Hematopoietic multipotent progenitor cell treated with erythropoietin and hydrocortisone succinate and interleukin-3 and kit ligand, for 15 days (in vitro differentiated cells): ENCODE data around the gene SIL1.
"Not testable (repeated sequence)": the region's sequence is repeated elsewhere in the genome, so short reads cannot be mapped to it uniquely, and the experiment has no call there.

Experiments used
- DNase-seq: peaks from one replicate; pipeline ENCODE4 v3.0.0-alpha.2; 2015; ENCODE audit warnings: low spot score

The SIL1 gene

DNA sequence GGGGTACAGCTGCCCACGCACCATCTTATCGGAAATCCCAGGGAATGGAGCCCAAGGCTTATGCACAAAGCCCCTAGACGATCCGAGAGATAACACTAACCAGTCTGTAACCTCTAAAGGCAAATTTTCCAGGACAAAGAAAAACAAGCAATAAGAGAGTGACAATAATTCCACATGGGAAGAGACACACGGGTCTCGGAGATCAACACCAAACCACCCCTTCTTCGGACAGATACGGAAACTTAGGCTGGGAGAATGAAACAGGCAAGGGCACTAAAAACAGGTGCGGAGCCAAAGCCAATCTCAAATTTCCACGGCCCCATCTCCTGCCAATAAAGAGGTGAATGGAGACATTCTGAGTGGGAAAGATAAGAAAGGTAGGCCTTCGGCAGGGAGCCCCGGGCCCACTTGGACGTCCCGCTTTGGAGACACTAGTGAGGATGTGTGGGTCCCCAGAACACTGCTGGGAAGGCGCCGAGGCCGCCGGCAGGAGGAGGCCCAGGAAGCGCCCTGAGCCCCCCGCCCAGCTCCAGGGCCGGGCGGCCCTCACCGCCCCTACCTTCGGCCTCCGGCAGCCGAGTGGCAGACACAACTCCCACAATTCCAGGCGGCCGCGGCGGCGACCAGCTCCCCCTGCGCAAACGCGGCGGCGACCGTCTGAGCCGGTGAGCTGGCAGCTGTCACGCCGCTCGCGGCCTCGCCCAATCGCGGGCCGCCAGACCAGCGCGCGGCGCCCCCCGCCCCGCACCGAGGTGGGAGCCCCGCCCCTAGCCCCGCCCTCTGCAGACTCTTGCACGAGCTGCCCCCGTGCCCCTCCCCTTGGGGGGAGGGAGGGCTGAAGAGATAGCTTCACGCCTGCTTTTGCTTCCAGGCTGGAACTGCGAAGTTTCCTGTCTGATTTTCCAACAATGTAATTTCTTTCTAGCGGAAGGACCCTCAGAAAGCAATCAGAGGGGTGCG lies at the start of gene SIL1:
Gene SIL1 (minus strand): TSS at position 659 of the 960 bp plus-strand sequence. CDS start 70,525 bp downstream, outside the sequence.
- DNase-seq: peak; percentile 94

DNA sequence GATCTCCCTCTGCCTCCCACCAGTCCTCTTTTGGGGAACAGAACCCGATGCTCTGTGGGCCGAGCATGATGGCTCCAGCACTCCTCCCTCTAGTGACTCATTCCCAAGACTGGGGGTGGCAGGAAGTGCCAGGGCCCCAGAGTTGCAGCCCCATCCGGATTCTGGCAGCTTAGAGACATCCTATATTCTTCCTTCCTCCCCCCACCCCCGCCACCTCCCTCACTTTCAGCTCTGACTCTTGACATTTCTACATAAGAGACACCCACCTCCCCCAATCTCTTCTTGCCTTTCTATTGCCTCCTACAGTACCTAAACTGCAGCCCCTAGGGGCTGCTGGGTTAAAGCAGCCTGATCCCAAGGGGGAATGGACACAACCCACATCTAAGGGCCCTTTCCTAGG lies 48.2 kb upstream of the SIL1 start:
- no peak for DNase-seq

DNA sequence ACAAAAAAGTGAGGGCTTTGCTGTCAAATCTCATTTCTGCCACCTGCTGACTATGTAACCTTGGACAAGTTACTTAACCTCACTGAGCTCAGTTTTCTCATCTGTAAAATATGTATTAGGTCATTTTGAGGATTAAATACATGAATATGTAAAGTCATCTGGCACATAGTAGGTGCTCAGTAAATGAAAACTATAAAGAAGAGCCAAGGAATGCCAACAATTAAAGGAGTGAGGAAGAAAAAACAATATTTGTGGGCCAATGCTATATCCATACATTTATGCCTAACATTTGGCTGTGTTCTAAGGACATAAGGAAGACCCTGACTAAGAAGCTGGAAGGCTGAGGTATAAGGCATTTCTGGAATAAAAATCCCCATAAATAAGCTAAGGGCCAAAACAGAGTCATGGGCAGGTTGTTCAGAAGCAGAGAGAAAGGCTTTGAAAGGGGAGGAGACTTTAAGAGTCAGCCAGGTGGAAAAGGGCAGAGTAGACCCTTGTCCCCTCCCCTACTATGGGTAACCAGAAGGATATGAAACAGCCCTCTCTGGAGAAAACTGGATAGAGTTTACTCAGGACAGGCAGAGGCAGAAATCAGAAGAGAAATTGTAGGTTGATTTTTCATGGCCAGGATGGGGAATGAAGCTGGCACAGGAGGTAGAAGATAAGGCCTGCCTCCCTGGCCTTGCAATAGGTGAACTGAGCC lies 47.6 kb upstream of the SIL1 start:
- no peak for DNase-seq

DNA sequence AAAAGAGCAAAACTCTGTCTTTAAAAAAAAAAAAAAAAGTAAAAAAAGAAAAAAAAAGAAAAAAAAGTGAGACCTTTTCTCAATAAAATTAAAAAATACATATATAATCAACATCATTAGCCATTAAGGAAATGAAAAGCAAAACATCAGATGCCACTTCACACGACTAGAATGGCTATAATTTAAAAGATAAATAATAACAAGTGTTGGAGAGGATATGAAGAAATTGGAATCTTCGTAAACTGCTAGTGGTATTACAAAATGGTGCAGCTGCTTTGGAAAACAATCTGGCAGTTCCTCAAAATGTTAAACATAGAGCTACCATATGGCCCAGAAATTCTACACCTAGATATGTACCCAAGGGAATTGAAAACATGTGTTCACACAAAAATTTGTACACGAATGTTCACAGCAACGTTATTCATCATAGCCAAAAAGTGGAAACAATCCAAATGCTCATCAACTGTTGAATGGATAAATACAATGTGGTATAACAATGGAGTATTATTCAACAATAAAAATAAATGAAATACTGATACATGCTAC lies 45.3 kb upstream of the SIL1 start:
- DNase-seq: no peak

DNA sequence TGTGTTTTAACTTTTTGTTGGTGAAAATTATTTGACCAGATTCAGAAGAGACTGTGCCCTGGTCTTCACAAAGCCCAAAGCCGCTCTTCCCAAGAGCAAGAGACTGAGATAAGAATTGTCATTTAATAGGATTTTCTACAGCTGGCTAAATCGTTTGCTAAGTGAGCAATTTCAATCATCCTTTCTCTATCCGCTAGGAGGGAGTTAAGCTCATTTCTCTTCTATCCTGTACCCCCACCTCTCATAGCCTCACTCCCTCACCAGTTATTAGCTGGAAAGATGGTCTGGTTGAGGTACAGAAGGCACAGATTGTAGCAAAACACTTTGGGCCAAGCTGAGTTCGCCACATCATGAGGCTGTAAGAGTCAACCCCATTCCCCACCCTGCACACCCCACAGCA lies 43.0 kb upstream of the SIL1 start:
- no peak for DNase-seq

DNA sequence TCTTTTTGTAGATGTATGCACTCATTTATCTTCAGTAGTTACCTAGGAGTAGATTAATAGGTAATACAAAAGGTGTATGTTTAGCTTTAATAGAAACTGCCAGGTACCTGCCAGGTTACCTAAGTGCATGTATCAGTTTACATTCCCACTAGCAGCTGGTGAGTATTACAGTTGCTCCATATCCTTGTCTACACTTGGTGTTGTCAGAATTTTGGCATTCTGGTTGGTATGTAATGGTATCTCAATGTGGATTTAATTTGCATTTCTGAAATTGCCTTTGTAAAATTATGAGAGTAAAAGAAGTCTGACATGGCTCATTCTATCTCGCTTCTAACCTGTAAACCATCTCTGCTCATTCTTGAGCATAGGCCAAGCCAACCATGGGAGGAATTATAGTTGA lies 38.3 kb upstream of the SIL1 start:
- DNase-seq: no peak

DNA sequence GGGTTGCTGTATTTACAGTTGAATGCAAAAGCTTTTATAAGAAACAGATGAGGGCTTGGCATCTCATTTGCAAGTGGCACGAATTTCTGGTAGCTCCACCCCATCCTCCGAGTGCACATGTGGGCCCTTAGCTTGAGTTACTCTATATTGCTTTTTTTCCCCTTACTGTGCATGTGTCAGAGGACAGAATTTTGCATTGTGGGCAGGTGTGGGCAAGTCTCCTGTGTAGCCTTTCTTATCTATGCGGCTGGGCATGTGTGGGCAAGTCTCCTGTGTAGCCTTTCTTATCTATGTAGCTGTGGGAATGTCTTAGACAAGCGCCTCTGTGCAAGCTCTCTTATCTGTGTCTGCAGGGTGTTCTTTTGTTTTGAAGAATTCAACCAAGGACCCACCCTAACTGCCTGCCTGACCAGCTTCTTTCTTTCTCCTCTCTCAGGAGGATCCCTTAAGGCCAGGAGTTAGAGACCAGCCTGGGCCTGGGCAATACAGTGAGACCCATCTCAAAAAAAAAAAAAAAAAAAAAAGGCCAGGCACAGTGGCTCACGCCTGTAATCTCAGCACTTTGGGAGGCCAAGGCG lies 34.1 kb upstream of the SIL1 start:
- no peak for DNase-seq

DNA sequence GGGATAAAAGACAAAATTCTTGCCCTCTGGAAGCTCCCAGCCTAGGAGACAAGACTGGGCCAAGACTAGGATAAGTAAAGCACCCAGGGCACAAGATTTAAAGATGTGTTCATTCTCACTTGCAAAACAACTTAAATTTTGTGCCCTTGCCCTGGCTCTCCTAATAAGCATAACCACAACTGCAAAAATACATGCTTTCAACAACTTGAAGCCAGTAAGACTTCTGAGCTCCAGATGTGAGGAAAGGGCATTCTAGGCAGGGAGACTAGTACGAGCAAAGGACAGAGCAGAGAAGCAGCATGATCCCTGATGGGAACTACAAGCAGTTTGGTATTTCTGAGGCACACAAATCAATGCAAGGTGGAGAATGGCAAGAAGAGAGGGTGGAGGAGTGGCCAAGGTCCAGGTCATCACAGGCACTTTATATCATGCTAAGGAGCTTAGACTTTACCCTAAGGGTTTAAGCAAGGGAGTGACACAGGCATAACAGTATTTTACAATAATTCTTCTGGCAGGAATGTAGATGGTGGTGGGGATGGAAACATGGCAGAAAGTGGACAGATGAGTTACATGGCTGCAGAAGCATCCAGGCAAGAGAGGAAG lies 30.1 kb upstream of the SIL1 start:
- no peak for DNase-seq

DNA sequence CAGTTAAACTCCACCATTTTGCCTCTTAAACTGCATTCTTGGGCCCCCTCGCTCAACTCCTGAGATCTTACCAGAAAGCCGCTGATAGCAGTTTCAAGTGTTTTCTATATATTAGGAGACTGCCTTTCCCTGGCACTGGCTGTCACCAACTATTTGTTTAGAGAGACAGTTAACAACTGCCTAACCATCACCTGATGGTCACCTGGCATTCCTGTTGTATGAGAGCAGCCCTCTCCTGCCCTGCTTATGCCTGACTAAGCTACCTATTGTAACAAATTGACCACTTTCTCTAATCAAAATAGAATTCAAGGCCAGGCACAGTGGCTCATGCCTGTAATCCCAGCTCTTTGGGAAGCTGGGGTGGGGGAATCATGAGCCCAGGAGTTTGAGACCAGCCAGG lies 28.0 kb upstream of the SIL1 start:
- DNase-seq: no peak

DNA sequence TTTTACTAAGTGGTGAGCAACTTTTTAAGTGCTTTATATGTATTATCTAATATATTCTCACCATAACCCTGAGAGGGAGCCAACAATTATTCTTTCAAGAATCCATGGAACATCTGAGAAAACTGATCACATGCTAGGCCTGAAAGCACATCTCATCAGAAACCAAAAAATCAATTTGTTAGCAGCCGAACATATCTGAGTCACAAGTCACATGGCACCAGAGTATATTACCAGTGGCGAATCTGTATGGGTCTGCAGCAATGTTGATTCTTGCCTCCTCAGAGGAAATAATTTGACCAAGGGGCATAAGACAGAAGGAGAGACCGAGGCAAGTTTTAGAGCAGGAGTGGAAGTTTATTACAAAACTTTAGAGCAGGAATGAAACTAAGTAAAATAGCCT lies 25.3 kb upstream of the SIL1 start:
- DNase-seq: no peak

DNA sequence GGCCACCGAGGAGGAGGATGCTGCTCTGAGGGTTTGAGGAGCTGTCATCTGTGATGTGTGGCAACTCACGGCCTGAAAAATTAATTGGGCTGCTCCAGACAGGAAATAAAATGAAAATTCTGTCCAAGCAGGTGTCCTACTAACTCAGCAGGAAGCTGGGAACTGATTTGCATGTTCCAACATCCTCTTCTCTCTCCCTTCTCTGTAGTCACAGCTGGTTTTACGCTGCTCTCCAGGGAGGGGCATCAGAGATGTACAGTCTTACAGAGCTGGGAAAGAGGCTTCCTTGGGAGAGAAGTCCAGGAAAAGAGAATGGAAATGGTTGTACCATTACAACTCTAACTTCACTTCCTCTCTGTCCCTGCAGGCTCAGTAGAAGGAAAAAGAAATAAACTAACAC lies 24.2 kb upstream of the SIL1 start:
- no peak for DNase-seq

DNA sequence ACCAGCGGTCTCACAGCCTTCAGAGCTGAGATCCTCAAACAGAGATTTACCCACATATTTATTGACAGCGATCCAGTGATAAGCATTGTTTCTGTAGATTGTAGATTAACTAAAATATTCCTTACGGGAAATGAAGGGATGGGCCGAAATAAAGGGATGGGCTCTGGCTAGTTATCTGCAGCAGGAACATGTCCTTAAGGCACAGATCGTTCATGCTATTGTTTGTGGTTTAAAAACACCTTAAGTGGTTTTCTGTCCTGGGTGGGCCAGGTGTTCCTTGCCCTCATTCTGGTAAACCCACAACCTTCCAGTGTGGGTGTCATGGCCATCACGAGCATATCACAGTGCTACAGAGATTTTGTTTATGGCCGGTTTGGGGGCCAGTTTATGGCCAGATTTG lies 19.9 kb upstream of the SIL1 start:
- not testable (repeated sequence) for DNase-seq

DNA sequence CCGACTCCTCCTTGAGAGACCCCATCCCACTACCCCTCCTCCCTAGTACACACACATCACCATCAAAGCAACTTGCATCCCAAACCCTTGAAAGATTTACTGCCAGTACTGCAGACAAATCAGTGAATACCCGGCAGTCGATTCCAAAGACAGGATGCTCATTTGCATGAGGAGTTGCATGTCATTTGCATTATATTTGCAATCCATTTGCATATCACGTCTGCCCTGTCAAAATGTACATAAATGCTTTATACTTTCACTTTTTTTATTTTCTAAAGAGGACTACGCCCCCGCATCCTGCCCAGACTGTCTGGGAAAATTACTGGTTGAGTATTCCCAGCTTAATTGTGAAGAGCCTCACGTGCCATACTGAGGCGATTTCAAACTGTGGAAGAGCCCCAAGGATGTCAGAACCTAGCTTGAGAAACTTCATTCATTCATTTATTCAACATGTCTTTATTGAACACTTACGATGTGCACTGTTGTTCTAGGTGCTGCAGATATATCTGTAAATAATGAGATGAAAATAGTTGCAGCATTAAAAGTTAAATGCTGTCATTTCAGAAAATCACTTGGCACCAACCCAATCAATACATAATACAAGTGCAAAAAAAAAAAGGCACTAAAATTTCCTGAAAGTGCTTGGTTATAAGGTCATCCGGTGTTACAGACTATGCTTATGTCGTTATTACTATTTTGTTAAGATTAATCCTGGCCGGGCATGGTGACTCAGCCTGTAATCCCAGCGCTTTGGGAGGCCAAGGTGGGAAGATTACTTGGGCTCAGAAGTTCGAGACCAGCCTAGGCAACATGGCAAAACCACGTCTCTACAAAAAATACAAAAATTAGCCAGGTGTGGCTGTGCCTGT lies 17.2 kb upstream of the SIL1 start:
- no peak for DNase-seq

DNA sequence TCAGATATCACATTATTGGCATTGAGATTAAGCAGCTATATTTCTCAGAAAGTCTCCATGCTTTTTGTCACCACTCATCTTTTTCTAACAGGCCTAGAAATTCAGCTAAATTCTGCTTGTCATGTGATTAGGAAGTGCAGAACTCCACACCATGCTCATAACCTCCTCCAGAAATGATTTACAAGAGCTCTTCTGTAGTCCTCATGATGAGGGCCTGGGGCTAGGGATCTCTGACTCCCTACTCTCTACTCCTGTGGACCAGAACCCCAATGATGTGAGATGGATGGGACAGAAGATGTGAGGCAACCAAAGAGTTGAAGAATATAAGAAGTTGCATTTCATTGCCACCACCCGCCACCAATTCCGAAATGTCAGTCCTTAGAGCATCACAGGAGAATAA lies 16.5 kb upstream of the SIL1 start:
- no peak for DNase-seq

DNA sequence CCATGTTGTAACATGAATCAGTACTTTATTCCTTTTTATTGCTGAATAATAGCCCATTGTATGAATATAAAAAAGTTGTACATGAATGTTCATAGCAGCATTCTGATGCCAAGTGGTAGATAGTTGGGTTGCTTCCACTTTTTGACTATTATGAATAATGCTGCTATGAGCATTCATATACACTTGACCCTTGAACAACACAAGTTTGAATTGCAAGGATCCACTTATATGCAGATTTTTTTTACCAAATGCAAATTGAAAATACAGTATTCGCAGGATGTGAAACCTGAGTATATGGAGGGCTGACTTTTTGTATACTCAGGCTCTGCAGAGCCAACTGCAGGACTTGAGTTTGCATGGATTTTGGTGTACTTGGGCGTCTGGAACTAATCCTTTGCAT lies 14.7 kb upstream of the SIL1 start:
- DNase-seq: no peak

DNA sequence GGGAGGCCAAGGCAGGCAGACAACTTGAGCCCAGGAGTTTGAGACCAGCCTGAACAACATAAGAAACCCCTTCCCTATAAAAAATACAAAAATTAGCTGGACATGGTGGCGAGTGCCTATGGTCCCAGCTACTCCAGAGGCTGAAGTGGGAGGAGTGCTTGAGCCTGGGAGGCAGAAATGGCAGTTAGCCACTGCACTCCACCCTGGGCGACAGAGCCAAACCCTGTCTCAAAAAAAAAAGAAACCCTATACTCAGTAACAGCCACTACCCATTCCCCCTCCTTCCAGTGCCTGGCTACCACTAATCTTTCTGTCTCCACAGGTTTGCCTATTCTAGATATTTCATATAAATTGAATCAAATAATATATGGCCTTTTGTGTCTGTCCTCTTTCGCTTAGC lies 14.3 kb upstream of the SIL1 start:
- no peak for DNase-seq

DNA sequence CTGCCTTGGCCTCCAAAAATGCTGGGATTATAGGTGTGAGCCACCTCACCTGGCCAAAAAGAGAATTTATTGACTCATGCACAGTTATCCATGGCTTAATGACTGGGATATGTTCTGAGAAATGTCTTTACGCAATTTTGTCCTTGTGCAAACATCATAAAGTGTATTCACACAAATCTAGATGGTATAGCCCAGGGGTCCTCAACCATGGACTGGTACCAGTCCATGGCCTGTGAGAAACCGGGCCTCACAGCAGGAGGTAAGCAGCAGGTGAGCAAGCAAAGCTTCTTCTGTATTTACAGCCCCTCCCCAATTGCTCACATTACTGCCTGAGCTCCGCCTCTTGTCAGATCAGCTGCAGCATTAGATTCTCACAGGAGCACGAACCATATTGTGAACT lies 12.4 kb upstream of the SIL1 start:
- DNase-seq: no peak

DNA sequence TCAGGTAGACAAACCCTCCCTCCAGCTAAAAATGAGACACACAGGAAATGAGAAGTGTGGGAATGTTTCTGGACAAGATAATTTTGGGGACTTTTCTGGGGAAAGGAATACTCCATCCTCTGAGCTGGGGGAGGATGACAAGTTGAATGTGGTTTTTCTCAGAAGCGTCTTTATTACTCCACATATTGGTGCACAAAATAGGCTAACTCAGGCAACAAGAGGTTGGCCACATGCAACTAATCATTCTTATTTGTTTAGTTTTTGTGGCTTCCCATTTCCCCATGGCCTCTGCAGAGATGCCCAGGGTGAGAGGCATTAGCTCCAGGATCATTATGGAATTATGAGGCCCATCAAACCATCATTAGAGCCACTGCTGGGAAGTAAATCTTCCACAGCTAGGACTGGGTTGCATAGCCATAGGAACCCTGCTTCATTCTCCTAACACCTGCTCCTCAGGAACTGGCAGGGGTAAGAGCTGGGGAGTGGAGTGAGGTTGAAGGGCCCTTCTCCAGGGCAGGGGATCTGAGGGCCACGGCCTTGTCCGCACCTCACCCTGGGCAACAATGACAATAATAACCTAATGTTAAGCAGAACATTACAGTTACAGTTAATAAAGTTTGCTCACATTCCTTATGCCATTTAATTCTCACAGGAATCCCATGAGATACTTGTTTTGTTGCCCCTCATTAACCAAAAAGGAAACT lies 9.3 kb upstream of the SIL1 start:
- no peak for DNase-seq

DNA sequence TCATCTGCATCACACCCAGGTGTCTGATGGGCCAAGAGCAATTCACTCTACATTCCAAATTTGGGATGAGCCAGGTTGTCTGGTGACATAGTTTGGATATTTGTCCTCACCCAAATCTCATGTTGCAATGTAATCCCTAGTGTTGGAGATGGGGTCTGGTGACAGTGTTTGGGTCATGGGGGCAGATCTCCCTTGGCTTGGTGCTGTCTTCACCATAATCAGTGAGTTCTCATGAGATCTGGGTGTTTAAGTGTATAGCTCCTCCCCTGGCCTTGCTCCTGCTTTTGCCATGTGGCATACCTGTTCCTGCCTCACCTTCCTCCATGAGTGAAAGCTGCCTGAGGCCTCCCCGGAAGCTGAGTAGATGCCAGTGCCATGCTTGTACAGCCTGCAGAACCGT lies 7.4 kb upstream of the SIL1 start:
- no peak for DNase-seq

DNA sequence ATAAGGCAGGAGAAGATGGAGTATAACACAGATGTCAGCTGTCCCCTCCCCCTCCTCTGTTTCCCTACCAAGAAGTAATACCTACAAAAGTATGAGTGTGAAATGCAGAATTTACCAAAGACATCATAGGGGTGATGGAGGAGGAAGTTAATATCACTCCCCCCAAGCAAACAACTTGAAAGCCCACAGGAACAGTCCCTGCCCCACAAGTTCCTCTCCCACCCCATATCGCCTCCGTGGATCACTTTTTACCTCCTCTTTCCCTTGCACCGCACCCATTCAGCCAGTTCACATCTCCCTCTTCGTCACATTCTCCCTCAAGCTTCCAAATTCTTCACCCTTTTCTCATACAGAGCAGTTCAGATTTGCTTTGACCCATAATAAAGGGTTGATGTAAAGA lies 7.0 kb upstream of the SIL1 start:
- DNase-seq: no peak

DNA sequence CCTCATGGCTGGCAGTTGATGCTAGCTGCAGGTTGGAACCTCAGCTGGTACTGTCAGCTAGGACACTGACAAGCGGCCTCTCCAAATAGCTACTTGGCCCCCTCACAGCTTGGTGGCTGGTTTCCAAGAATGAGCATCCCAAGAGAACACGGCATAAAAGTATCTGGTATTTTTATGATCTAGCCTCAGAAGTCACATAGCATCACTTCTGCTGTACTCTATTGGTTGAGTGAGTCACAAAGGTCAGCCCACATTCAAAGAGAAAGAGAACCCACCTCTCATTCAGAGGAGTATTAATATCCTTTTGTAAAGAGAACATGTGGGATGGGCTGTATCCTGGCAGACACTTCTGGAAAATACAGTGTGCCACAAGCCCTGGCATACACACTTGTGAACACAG lies 6.0 kb upstream of the SIL1 start:
- DNase-seq: no peak
